Measurements from ENCODE around the gene DIO2.

The DIO2 gene

GRCh38 chr14:80211153-80212022, at the start of gene DIO2:
DIO2 (minus strand) TSS chr14:80211504; CDS start chr14:80211472, 32 bp downstream.
- DNase-seq (ENCODE audit: low spot score) = peak; percentile 73

DNA sequence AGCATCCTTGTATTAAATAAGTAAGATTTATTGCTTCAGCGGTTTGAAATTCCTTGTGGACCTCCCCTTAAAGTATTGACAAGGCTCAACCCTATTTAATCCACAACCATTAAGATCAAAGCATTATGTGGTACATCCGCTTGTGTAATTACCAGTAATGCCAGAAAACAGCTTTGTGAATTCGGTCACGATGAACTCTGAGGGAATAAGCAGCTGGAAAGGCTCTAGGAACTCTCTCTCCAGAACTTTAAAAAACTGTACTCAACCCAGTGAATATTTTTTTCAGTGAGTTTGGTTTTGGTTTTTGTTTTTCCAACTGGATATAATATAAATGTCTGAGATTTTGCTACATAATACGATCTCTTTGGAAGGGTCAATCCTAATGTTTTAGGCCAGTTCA, 49.3 kb upstream of the DIO2 start:
- no peak for DNase-seq (ENCODE audit: low spot score)

GRCh38 chr14:80239631-80240030, 28.3 kb upstream of the DIO2 start:
- no peak for DNase-seq (ENCODE audit: low spot score)

DNA sequence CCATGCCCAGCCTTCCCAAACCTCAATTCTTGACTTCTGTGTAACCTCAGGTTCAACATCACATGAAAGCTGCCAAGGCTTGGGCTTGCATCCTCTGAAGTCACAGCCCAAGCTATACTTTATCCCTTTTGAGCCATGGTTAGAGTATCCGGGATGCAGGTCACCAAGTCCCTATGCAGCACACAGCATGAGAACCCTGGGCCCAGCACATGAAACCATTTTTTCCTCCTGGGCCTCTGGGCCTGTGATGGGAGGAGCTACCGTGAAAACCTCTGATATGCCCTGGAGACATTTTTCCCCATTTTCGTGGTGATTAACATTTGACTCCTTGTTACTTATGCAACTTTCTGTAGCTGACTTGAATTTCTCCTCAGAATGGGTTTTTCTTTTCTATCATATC, 25.8 kb upstream of the DIO2 start:
- DNase-seq (ENCODE audit: low spot score) = no peak

- no peak for DNase-seq (ENCODE audit: low spot score)
Observed at GRCh38 chr14:80233470-80234089, 22.3 kb upstream of the DIO2 start.

DNA sequence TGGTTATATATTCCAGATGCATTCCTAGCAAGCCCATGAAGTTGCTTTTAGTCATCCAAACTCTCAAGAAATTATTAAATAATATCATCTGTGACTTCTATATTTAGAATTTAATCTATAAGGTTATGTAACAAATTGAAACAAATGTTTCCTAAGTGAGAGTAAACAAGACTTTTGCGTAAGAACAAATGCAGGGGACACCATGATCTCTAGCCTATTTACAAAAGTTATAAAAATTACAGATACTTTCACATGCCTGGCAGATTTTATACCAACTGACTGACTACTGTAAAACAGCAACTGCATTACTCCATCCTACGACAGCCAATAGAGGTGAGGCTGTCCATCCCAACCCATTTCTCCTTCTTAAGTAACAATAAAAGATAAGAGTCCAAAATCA, 20.4 kb upstream of the DIO2 start:
- no peak for DNase-seq (ENCODE audit: low spot score)

DNA sequence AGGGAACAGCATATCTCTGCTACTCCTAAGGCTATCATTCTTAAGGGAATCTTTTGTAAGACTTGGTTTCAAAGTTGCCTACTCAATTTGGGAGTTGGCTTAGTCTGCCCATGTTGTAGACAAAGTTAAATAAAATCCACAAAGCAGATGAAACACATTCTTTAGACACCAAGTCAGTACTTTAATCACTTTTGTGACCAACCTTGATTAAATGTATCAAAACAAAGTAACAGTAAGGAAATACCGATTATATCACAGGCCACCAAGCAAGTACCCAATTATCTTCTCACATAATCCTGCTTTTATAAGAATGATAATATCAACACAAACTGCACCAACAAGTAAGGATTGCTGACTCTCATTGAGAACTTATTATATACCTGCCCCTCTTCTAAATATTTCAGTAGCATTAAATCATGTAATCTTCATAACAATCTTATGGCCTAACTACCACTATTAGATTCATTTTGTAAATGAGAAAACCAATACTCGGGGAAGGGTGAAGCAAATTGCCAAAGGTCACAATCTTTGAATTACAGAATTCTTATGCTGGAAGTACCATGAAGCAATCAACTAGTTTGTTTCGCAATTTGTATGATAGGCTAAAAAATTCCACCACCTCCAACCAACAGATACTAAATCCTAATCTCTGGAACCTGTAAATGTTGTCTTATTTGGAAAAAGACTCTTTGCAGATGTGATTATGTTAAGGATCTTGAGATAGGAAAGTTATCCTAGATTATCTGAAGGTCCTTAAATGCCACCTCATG, 12.6 kb upstream of the DIO2 start:
- DNase-seq (ENCODE audit: low spot score) = no peak

DNA sequence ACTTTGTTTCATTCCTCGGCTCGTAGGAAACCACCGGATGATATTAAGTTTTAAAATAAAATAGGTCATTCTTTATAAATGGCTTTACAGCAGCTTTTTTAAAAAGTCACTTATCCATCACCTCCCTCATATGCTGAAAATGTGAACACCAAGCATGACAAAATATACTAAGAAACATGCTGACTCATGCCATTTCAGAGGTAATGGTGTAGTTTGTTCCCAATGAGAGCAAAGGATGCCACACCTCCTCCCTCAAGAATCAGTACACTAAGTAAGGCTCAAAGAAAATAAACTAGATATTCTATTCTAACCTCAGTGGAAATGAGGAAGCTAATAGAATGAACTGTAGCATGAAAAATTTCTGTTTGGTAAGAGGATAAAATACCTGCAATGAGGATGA, 5.5 kb upstream of the DIO2 start:
- DNase-seq (ENCODE audit: low spot score) = no peak

- DNase-seq (ENCODE audit: low spot score) = peak; percentile 42
Observed at GRCh38 chr14:80215756-80216581, 4.7 kb upstream of the DIO2 start.

- no peak for DNase-seq (ENCODE audit: low spot score)
Observed at GRCh38 chr14:80215081-80215480, 3.8 kb upstream of the DIO2 start.

DNA sequence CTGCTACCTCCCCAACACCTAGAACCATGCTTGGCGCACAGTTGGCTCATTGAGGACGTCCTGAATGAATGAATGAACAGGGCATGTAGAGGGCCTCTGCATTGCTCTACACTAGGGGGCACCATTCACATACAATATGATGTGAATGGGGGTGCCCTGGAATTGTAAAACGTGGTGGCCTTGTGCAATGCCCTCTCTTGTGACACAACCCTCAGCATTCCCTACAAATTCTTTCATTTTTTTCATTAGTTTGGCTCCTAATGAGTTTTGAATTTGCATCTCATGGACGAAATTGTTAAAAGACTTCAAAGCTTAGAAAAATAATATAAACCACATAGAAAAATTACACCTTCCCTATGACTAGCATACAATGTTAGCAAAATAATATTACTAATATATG, 2.3 kb upstream of the DIO2 start:
- DNase-seq (ENCODE audit: low spot score) = peak; percentile 57

DNA sequence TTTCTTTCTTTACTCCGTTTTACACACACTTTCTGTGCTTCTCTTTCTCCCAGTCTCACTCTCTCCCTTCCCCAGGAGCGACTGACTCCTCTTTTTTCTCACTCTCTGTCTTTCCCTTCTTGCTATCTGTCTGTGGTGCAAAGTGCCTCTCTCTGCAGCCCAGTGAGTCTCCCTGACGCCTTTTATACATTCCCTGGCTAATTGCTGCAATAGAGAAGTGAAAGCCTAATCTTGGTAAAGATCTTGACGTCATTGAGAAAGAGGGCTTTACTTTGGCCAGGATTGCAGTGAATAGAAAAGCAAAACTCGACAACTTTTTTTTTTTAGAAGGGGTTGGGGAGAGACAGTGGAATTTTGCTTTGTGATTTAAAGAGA, 706 bp upstream of the DIO2 start:
- no peak for DNase-seq (ENCODE audit: low spot score)

DNA sequence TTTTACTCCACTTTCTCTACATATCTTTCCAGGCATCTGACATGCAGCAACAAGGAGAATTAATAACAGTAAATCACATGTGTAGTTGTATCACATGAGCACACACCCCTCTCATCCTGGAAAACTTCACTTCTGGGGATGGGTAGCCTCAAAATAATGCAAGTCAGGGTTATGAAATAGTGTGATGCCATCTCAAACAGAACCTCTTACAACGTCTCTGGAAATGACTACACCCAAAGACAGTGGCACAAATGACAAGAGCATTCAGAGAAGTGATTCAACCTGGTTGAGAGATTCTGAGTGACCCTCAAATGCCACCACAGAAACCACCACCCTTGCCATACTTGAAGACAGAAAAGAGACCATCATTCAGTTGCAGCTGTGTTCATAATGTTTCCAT, 2.8 kb downstream of the DIO2 start:
- DNase-seq (ENCODE audit: low spot score) = no peak

DNA sequence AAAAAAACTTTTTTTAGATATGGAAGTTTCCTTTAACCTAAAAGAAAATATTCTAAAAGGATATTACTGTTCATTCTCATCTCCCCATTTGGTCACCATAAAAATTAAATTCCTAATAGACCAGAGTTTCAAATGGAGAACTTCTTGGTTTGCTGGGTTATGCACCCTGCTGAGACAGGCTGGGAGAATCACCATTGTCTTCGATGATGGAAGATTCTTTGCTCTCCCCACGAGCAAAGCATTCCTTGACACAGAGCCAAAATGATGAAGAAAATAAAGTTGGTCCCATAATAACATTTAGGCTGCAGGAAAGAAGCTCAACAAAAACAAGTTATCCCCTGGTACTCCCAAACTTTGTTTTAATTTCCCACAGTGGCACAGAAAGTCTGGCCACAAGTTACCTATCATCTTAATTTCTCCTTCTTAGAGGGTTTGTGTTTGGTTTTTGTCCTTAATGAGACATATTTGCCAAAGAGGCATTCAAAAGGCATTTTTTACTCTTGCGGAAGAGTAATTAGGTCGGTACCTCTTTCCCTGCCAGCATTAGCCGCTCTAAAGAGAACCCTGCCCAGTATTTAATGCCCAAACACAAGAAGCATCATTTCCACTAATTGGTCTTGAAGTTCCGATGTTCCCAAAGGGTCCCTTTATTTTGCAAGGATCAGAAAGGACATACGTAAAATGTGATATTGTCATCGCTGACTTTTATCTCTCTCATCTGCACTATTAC, 4.8 kb downstream of the DIO2 start:
- DNase-seq (ENCODE audit: low spot score) = no peak

DNA sequence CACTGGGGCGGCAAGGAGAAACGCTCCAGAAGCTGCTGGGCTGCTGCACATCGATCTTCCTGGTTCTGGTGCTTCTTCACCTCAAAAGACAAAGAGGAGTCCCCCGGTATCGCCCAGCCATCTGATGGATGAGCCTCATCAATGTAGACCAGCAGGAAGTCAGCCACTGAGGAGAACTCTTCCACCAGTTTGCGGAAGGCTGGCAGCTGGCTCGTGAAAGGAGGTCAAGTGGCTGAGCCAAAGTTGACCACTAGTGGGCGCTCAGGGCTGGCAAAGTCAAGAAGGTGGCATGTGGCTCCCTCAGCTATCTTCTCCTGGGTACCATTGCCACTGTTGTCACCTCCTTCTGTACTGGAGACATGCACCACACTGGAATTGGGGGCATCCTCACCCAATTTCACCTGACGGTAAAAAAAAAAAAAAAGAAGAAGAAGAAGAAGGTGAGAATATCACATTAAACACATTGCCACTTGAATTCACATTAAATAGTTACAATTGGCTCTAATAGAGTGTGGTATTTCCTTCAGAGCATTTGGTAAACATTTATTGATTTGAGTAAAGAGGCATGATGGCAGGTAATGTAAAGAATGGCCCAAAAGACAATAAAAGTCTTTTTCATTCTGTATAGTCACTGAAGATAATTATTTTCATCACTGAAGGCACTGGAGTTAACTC, 8.3 kb downstream of the DIO2 start:
- DNase-seq (ENCODE audit: low spot score) = no peak

DNA sequence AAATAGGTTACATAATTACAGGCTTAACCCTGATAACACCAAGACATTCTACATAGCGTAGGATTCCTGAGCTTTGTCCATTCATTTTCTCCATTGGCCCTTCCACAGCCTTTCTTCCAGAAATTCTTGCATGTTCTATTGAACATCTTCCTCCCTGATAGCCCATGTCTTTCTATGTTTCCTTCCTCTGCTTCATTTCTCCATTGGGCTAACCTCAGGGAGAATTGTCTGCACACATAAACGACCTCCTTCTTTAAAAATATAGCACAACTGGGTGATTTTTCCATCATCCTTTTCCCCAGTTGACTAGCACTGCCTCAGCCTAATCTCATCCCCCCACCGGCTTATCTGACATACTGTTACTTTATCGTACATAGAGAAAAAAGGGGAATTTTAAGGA, 11.2 kb downstream of the DIO2 start:
- DNase-seq (ENCODE audit: low spot score) = no peak

DNA sequence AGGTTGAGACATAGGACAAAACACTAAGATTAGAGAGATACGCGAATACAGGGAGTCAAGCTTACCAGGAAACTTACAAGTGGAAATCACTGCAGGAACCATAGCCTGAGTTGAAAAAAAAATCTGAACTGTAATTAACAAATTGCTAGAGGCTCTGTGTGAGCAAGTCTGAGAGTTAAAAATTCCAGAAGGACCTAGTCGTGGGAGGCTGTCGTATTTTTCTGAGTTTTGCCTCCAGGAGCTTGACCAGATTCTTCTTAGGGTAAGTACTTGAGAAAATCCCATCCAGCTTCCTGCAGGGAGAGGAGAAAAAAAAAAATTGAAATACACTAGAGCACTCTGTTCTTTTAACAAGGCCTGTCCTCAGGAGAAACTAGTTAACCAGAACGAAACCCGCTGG, 22.7 kb downstream of the DIO2 start:
- DNase-seq (ENCODE audit: low spot score) = no peak

DNA sequence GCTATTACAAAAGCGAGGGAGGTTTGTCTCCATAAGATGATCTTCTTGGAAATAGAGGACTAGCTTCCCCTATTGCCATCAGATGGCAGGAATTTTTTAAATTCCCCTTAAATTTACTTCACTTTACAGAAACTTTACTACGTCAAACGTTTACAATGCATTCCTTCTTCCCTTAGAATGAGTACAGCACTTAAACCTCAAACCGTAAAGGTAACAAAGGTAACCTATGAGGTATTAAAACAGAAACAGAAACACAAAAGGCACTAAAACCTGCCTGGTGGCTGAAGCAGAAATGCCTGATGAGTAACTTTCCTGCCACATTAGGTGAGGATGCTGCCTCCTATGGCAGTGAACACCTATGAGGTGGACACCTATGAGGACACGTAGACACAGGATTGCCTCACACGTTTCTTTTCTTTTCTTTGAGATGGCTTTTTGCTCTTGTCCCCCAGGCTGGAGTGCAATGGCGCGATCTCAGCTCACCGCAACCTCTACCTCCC, 25.0 kb downstream of the DIO2 start:
- DNase-seq (ENCODE audit: low spot score) = no peak

GRCh38 chr14:80176893-80177292, 34.4 kb downstream of the DIO2 start:
- no peak for DNase-seq (ENCODE audit: low spot score)

- no peak for DNase-seq (ENCODE audit: low spot score)
Observed at GRCh38 chr14:80172375-80173051, 38.8 kb downstream of the DIO2 start.

All from pons (tissue), 1 donor.